H1 (cell line): ENCODE data around the gene CFAP92. TPM values are rescaled to one million over a fixed set of nuclear protein-coding genes. Genes with fewer than 3 reads are reported as not detected.

Source experiments
- BACH1 ChIP-seq: IDR thresholded peaks from 2 replicates; pipeline ENCODE4 v1.6.1; 2012; ENCODE audit warnings: low read length, improper control_type of control experiment
- CHD1 ChIP-seq: IDR thresholded peaks from 2 replicates; pipeline ENCODE4 v1.6.1; 2012; ENCODE audit warnings: low read depth, low read length, improper control_type of control experiment
- CTBP2 ChIP-seq: IDR thresholded peaks from 2 replicates; pipeline ENCODE4 v1.7.0; 2011; ENCODE audit warnings: borderline replicate concordance, mild to moderate bottlenecking, moderate library complexity, mixed read lengths, low read length; ENCODE audit not compliant: insufficient read depth, insufficient read length
- SIX5 ChIP-seq: IDR thresholded peaks from 2 replicates; pipeline ENCODE4 v1.6.1; 2011; ENCODE audit warnings: mild to moderate bottlenecking, low read depth, low read length
- SP2 ChIP-seq: IDR thresholded peaks from 2 replicates; pipeline ENCODE4 v1.6.1; 2012; ENCODE audit warnings: mild to moderate bottlenecking, low read length, inconsistent platforms
- TCF12 ChIP-seq: IDR thresholded peaks from 2 replicates; pipeline ENCODE4 v1.6.1; 2011; ENCODE audit warnings: low read depth, mild to moderate bottlenecking, low read length
- polyA plus RNA-seq, 7 experiments: library from polyadenylated mRNA; depleted of rRNA in 3 of 7; stranded (reverse) in 5 of 7; unstranded in 2 of 7; fragments of >200 nt in 5 of 7; fragments of 200-250 nt in 2 of 7; gene quantifications; 1 replicate in 5 of 7; 2 replicates in 1 of 7; 4 replicates in 1 of 7; pipeline versions ENCODE4 v1.2.1 to v1.2.3, GENCODE V29; 2011 to 2013; ENCODE audit warnings: missing spikeins in 2 of 7, mixed read lengths in 2 of 7
- total RNA-seq: library from RNA; stranded (reverse); fragmentation: NEBNext Ultra II Directional; extraction: Animal tissue kit (Norgen Biotek cat#: 25700); gene quantifications from 2 replicates; pipeline ENCODE4 v1.2.1, GENCODE V29; 2021
- TF ChIP-seq, protein P1 (sequence below): fragments of 300-600 bp; sonication (generic); IDR thresholded peaks from 2 replicates; pipeline ENCODE4 v1.7.1; 2012; ENCODE audit warnings: low read length, moderate library complexity, mild to moderate bottlenecking, inconsistent platforms; ENCODE audit not compliant: insufficient replicate concordance
- TF ChIP-seq, protein P2 (sequence below): IDR thresholded peaks from 2 replicates; pipeline ENCODE4 v1.6.1; 2012; ENCODE audit warnings: low read length, inconsistent platforms

CFAP92 gene
- total and polyA plus RNA-seq, 2 of the 8 experiments (the other 6 are each of a cell fraction or from before 2014, with no cell fraction given): 0.77 to 2.0 TPM

DNA sequence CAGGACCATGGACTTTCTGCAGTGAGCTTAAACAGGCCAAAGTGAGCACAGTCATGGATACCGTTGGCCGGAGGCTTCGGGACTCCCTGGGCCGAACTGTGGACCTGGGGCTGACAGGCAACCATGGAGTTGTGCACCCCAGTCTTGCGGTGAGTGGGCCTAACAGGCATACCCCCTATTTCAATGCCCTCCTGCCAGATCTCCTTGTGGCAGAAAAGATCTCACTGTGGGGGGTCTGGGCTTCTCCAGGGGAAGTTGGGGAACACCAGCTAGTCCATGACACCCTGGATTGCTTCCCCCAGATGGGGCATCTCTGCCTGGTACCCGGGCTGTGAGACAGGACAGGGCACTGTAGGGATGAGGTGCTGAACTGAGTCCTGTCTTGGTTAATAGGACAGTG is 84.9 kb downstream of the CFAP92 start (continued):
- TF ChIP-seq, protein P1, sequence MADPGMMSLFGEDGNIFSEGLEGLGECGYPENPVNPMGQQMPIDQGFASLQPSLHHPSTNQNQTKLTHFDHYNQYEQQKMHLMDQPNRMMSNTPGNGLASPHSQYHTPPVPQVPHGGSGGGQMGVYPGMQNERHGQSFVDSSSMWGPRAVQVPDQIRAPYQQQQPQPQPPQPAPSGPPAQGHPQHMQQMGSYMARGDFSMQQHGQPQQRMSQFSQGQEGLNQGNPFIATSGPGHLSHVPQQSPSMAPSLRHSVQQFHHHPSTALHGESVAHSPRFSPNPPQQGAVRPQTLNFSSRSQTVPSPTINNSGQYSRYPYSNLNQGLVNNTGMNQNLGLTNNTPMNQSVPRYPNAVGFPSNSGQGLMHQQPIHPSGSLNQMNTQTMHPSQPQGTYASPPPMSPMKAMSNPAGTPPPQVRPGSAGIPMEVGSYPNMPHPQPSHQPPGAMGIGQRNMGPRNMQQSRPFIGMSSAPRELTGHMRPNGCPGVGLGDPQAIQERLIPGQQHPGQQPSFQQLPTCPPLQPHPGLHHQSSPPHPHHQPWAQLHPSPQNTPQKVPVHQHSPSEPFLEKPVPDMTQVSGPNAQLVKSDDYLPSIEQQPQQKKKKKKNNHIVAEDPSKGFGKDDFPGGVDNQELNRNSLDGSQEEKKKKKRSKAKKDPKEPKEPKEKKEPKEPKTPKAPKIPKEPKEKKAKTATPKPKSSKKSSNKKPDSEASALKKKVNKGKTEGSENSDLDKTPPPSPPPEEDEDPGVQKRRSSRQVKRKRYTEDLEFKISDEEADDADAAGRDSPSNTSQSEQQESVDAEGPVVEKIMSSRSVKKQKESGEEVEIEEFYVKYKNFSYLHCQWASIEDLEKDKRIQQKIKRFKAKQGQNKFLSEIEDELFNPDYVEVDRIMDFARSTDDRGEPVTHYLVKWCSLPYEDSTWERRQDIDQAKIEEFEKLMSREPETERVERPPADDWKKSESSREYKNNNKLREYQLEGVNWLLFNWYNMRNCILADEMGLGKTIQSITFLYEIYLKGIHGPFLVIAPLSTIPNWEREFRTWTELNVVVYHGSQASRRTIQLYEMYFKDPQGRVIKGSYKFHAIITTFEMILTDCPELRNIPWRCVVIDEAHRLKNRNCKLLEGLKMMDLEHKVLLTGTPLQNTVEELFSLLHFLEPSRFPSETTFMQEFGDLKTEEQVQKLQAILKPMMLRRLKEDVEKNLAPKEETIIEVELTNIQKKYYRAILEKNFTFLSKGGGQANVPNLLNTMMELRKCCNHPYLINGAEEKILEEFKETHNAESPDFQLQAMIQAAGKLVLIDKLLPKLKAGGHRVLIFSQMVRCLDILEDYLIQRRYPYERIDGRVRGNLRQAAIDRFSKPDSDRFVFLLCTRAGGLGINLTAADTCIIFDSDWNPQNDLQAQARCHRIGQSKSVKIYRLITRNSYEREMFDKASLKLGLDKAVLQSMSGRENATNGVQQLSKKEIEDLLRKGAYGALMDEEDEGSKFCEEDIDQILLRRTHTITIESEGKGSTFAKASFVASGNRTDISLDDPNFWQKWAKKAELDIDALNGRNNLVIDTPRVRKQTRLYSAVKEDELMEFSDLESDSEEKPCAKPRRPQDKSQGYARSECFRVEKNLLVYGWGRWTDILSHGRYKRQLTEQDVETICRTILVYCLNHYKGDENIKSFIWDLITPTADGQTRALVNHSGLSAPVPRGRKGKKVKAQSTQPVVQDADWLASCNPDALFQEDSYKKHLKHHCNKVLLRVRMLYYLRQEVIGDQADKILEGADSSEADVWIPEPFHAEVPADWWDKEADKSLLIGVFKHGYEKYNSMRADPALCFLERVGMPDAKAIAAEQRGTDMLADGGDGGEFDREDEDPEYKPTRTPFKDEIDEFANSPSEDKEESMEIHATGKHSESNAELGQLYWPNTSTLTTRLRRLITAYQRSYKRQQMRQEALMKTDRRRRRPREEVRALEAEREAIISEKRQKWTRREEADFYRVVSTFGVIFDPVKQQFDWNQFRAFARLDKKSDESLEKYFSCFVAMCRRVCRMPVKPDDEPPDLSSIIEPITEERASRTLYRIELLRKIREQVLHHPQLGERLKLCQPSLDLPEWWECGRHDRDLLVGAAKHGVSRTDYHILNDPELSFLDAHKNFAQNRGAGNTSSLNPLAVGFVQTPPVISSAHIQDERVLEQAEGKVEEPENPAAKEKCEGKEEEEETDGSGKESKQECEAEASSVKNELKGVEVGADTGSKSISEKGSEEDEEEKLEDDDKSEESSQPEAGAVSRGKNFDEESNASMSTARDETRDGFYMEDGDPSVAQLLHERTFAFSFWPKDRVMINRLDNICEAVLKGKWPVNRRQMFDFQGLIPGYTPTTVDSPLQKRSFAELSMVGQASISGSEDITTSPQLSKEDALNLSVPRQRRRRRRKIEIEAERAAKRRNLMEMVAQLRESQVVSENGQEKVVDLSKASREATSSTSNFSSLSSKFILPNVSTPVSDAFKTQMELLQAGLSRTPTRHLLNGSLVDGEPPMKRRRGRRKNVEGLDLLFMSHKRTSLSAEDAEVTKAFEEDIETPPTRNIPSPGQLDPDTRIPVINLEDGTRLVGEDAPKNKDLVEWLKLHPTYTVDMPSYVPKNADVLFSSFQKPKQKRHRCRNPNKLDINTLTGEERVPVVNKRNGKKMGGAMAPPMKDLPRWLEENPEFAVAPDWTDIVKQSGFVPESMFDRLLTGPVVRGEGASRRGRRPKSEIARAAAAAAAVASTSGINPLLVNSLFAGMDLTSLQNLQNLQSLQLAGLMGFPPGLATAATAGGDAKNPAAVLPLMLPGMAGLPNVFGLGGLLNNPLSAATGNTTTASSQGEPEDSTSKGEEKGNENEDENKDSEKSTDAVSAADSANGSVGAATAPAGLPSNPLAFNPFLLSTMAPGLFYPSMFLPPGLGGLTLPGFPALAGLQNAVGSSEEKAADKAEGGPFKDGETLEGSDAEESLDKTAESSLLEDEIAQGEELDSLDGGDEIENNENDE: no peak
- no peak for TF ChIP-seq BACH1
- TF ChIP-seq SIX5: no peak
- TF ChIP-seq TCF12: no peak
- TF ChIP-seq CTBP2: no peak
- no peak for TF ChIP-seq CHD1
- TF ChIP-seq SP2: no peak
- TF ChIP-seq, protein P2, sequence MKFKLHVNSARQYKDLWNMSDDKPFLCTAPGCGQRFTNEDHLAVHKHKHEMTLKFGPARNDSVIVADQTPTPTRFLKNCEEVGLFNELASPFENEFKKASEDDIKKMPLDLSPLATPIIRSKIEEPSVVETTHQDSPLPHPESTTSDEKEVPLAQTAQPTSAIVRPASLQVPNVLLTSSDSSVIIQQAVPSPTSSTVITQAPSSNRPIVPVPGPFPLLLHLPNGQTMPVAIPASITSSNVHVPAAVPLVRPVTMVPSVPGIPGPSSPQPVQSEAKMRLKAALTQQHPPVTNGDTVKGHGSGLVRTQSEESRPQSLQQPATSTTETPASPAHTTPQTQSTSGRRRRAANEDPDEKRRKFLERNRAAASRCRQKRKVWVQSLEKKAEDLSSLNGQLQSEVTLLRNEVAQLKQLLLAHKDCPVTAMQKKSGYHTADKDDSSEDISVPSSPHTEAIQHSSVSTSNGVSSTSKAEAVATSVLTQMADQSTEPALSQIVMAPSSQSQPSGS: no peak
